HK-2 (cell line): ENCODE data around the gene SAAL1.
A peak's percentile ranks its signal among the peaks of the same experiment; 100 is the strongest.
"Not testable (repeated sequence)": the region's sequence is repeated elsewhere in the genome, so short reads cannot be mapped to it uniquely, and the experiment has no call there.

Source experiments
- DNase-seq: peaks from one replicate; pipeline ENCODE4 v3.0.0-alpha.2; 2018; ENCODE audit not compliant: unreplicated experiment

Gene SAAL1

GRCh38 chr11:18105802-18106574 lies at the start of gene SAAL1:
SAAL1 (minus strand) TSS chr11:18106082; CDS start chr11:18106041, 41 bp downstream.
- DNase-seq, result peak; percentile 76

GRCh38 chr11:18151581-18151980 lies 45.7 kb upstream of the SAAL1 start:
- no peak for DNase-seq

GRCh38 chr11:18145837-18146236 lies 40.0 kb upstream of the SAAL1 start:
- DNase-seq, result no peak

GRCh38 chr11:18145025-18145424 lies 39.1 kb upstream of the SAAL1 start:
- DNase-seq, result no peak

GRCh38 chr11:18144243-18144642 lies 38.4 kb upstream of the SAAL1 start:
- no peak for DNase-seq

GRCh38 chr11:18140145-18140544 lies 34.3 kb upstream of the SAAL1 start:
- DNase-seq, result no peak

- no peak for DNase-seq
Measured at GRCh38 chr11:18137186-18137800, 31.4 kb upstream of the SAAL1 start.

- DNase-seq, result no peak
Measured at GRCh38 chr11:18135308-18135707, 29.4 kb upstream of the SAAL1 start.

GRCh38 chr11:18132341-18132740 lies 26.5 kb upstream of the SAAL1 start, which contains the start of gene MRGPRX3:
MRGPRX3 (plus strand) TSS chr11:18132571; CDS start chr11:18137203, 4,632 bp downstream.
- no peak for DNase-seq

GRCh38 chr11:18131115-18131514 lies 25.2 kb upstream of the SAAL1 start:
- DNase-seq, result not testable (repeated sequence)

- DNase-seq, result not testable (repeated sequence)
Measured at GRCh38 chr11:18121331-18121828, 15.5 kb upstream of the SAAL1 start.

GRCh38 chr11:18115360-18116127 lies 9.7 kb upstream of the SAAL1 start:
- peak; percentile 41 for DNase-seq

- DNase-seq, result no peak
Measured at GRCh38 chr11:18111005-18111404, 5.1 kb upstream of the SAAL1 start.

GRCh38 chr11:18108254-18108653 lies 2.4 kb upstream of the SAAL1 start:
- no peak for DNase-seq

- no peak for DNase-seq
Measured at GRCh38 chr11:18106688-18107087, 806 bp upstream of the SAAL1 start.

GRCh38 chr11:18105086-18105801 lies 638 bp downstream of the SAAL1 start:
- no peak for DNase-seq

GRCh38 chr11:18100926-18101656 lies 4.8 kb downstream of the SAAL1 start:
- DNase-seq, result no peak

GRCh38 chr11:18093959-18094358 lies 11.9 kb downstream of the SAAL1 start:
- DNase-seq, result no peak

GRCh38 chr11:18091731-18092130 lies 14.2 kb downstream of the SAAL1 start:
- no peak for DNase-seq

GRCh38 chr11:18088966-18089365 lies 16.9 kb downstream of the SAAL1 start:
- DNase-seq, result no peak

- DNase-seq, result no peak
Measured at GRCh38 chr11:18088366-18088765, 17.5 kb downstream of the SAAL1 start.
